Loucy (cell line): ENCODE measurements around the gene KRTAP5-9.
A peak's percentile ranks its signal among the peaks of the same experiment; 100 is the strongest.

Experiments
- H2AFZ ChIP-seq: fragments of 200-600 bp; sonication (generic); 2 replicates; pipeline ENCODE4 v1.6.0; 2016; ENCODE audit warnings: antibody characterized with exemption, mild to moderate bottlenecking, low read length, moderate library complexity
- H3F3A ChIP-seq: fragments of 200-600 bp; 2 replicates; pipeline ENCODE4 v1.6.0; 2016; ENCODE audit warnings: antibody characterized with exemption, low read depth, mild to moderate bottlenecking
- H3K27me3 ChIP-seq: fragments of 200-600 bp; sonication (generic); 2 replicates; pipeline ENCODE4 v1.6.1; 2014; ENCODE audit warnings: low read length, mild to moderate bottlenecking; ENCODE audit not compliant: insufficient read depth, poor library complexity, severe bottlenecking
- H3K36me3 ChIP-seq: fragments of 200-600 bp; sonication (generic); 2 replicates; pipeline ENCODE4 v1.6.1; 2016; ENCODE audit warnings: low read length; ENCODE audit not compliant: insufficient read depth
- H3K4me1 ChIP-seq: fragments of 200-600 bp; sonication (generic); 2 replicates; pipeline ENCODE4 v1.5.1; 2014; ENCODE audit warnings: low read length, mild to moderate bottlenecking; ENCODE audit not compliant: insufficient read depth, poor library complexity, severe bottlenecking
- H3K4me2 ChIP-seq: fragments of 200-600 bp; sonication (generic); 2 replicates; pipeline ENCODE4 v1.6.0; 2014; ENCODE audit warnings: antibody characterized with exemption, low read length, low read depth, mild to moderate bottlenecking; ENCODE audit not compliant: poor library complexity, severe bottlenecking
- H3K4me3 ChIP-seq: fragments of 200-600 bp; sonication (generic); 2 replicates; pipeline ENCODE4 v1.5.1; 2014; ENCODE audit warnings: low read length, mild to moderate bottlenecking, mixed read lengths; ENCODE audit not compliant: poor library complexity, severe bottlenecking
- H3K79me2 ChIP-seq: fragments of 200-600 bp; sonication (generic); 2 replicates; pipeline ENCODE4 v1.6.1; 2014; ENCODE audit warnings: low read length; ENCODE audit not compliant: insufficient read depth
- H3K9ac ChIP-seq: fragments of 200-600 bp; sonication (generic); 2 replicates; pipeline ENCODE4 v1.6.0; 2014; ENCODE audit warnings: mild to moderate bottlenecking, low read depth, low read length, moderate library complexity; ENCODE audit not compliant: poor library complexity, severe bottlenecking
- H3K9me2 ChIP-seq: fragments of 200-600 bp; sonication (generic); replicated peaks from 2 replicates; pipeline ENCODE4 v1.6.1; 2016; ENCODE audit warnings: low read depth, low read length, mixed read lengths
- H3K9me3 ChIP-seq: fragments of 200-600 bp; sonication (generic); 2 replicates; pipeline ENCODE4 v1.6.1; 2014; ENCODE audit warnings: mild to moderate bottlenecking, antibody characterized with exemption, low read length, low read depth; ENCODE audit not compliant: insufficient read depth
- H4K20me1 ChIP-seq: fragments of 200-600 bp; sonication (generic); 2 replicates; pipeline ENCODE4 v1.6.0; 2014; ENCODE audit warnings: antibody characterized with exemption, low read length, mild to moderate bottlenecking; ENCODE audit not compliant: insufficient read depth, poor library complexity, severe bottlenecking
- CTCF ChIP-seq: fragments of 200-600 bp; sonication (generic); conservative IDR thresholded peaks from 2 replicates; pipeline ENCODE4 v1.5.1; 2014; ENCODE audit warnings: mild to moderate bottlenecking, antibody characterized with exemption, low read length
- EZH2phosphoT487 ChIP-seq: fragments of 200-600 bp; IDR thresholded peaks from 2 replicates; pipeline ENCODE4 v1.6.1; 2018; ENCODE audit warnings: antibody characterized with exemption, mild to moderate bottlenecking, moderate library complexity, borderline replicate concordance

Gene KRTAP5-9

GRCh38 chr11:71558996-71559395, 10.8 kb downstream of the KRTAP5-9 start:
- Histone ChIP-seq H3K4me3 (no peak overlapping the region), H3K79me2 (no peaks in the 10 kb centered on the region), H3F3A (no peaks in the 10 kb centered on the region), H3K4me2 (no peak overlapping the region), H3K4me1 (no peaks in the 10 kb centered on the region), H2AFZ (no peak overlapping the region), H3K36me3 (no peaks in the 10 kb centered on the region), H3K9ac (no peak overlapping the region), H3K27me3 (no peaks in the 10 kb centered on the region), H4K20me1 (no peaks in the 10 kb centered on the region), H3K9me2 (no peaks in the 10 kb centered on the region), H3K9me3 (no peaks in the 10 kb centered on the region)
- TF ChIP-seq CTCF (no peak), EZH2phosphoT487 (no peak)

- H3K27me3 ChIP-seq: no peaks in the 10 kb centered on the region
- no peak overlapping the region for H2AFZ ChIP-seq
- H3K9ac ChIP-seq: no peak overlapping the region
- H3K9me3 ChIP-seq: no peaks in the 10 kb centered on the region
- no peaks in the 10 kb centered on the region for H4K20me1 ChIP-seq
- no peak overlapping the region for H3K4me3 ChIP-seq
- H3K4me2 ChIP-seq: no peak overlapping the region
- no peaks in the 10 kb centered on the region for H3K36me3 ChIP-seq
- no peaks in the 10 kb centered on the region for H3K79me2 ChIP-seq
- no peaks in the 10 kb centered on the region for H3F3A ChIP-seq
- TF ChIP-seq CTCF (no peak), EZH2phosphoT487 (no peak)
- no peaks in the 10 kb centered on the region for H3K9me2 ChIP-seq
- no peaks in the 10 kb centered on the region for H3K4me1 ChIP-seq
Measured at GRCh38 chr11:71562120-71562519, 13.9 kb downstream of the KRTAP5-9 start.

GRCh38 chr11:71563406-71563805, 15.2 kb downstream of the KRTAP5-9 start:
- Histone ChIP-seq H3K9ac (no peak overlapping the region), H3K4me1 (no peaks in the 10 kb centered on the region), H3K4me2 (no peak overlapping the region), H3K79me2 (no peaks in the 10 kb centered on the region), H3K27me3 (no peaks in the 10 kb centered on the region), H3K9me2 (no peaks in the 10 kb centered on the region), H3K36me3 (no peaks in the 10 kb centered on the region), H2AFZ (no peak overlapping the region), H3K4me3 (no peak overlapping the region), H4K20me1 (no peaks in the 10 kb centered on the region), H3K9me3 (no peaks in the 10 kb centered on the region), H3F3A (no peaks in the 10 kb centered on the region)
- TF ChIP-seq CTCF: peak; percentile 72
- TF ChIP-seq EZH2phosphoT487: no peak
